ENCODE measurements around the gene FMN1. TPM values are rescaled to one million over a fixed set of nuclear protein-coding genes. Genes with fewer than 3 reads are reported as not detected.

The FMN1 gene
- total and polyA plus RNA-seq, 7 experiments from 2014 or later = 0.02 to 32.2 (median 1.0) TPM; not detected in 1

GRCh38 chr15:33043636-33044035, 150.9 kb downstream of the FMN1 start:
- Mint-ChIP-seq H3K36me3 (peaks cover 0 to 14% (median 12%) of the 10 kb centered on the region in 5 donors), H3K4me3 (no peak overlapping the region), H3K9me3 (peaks cover 3 to 24% (median 10%) of the 10 kb centered on the region in 11 donors), H3K27ac (no peak overlapping the region), H3K4me1 (peaks cover 0 to 21% (median 14%) of the 10 kb centered on the region in 7 donors), H3K27me3 (peaks cover 3 to 6% (median 6%) of the 10 kb centered on the region in 5 donors)
- ChIA-PET POLR2A (no interaction called here), CTCF (no interaction called here)
- no peak for DNase-seq
- Histone ChIP-seq H3K27me3 (ENCODE audit: control insufficient read depth in 2 of 2, insufficient read depth in 2 of 2, low read length in 2 of 2) (no peaks in the 10 kb centered on the region), H3K36me3 (ENCODE audit: control insufficient read depth in 2 of 3, insufficient read depth in 3 of 3, low read length in 3 of 3) (no peaks in the 10 kb centered on the region), H3K27ac (ENCODE audit: low read depth, low read length) (no peak overlapping the region), H3K9me3 (ENCODE audit: control insufficient read depth in 2 of 3, low read length in 3 of 3) (peaks cover 0 to 10% (median 0%) of the 10 kb centered on the region in 3 experiments), H3K4me3 (ENCODE audit: low read length) (no peak overlapping the region), H3K4me1 (ENCODE audit: control insufficient read depth in 2 of 2, insufficient read depth in 2 of 2, low read length in 2 of 2) (peaks cover 0 to 4% of the 10 kb centered on the region in 2 donors)
- ATAC-seq = no peak
- intact Hi-C loops (cut with micrococcal nuclease) = no loop called here

GRCh38 chr15:33040496-33040895, 154.0 kb downstream of the FMN1 start:
- H3K9me3 Mint-ChIP-seq = peaks cover 0 to 18% (median 9%) of the 10 kb centered on the region in 11 donors
- no peak for DNase-seq
- H3K36me3 ChIP-seq (ENCODE audit: control insufficient read depth in 2 of 3, insufficient read depth in 3 of 3, low read length in 3 of 3) = no peaks in the 10 kb centered on the region
- ChIA-PET CTCF (no interaction called here), POLR2A (no interaction called here)
- H3K4me3 Mint-ChIP-seq = no peak overlapping the region
- no peaks in the 10 kb centered on the region for H3K4me1 ChIP-seq (ENCODE audit: control insufficient read depth in 2 of 2, insufficient read depth in 2 of 2, low read length in 2 of 2)
- H3K36me3 Mint-ChIP-seq = peaks cover 0 to 10% (median 8%) of the 10 kb centered on the region in 5 donors
- peaks cover 0 to 9% (median 0%) of the 10 kb centered on the region in 7 donors for H3K4me1 Mint-ChIP-seq
- peaks cover 0 to 10% (median 0%) of the 10 kb centered on the region in 3 experiments for H3K9me3 ChIP-seq (ENCODE audit: control insufficient read depth in 2 of 3, low read length in 3 of 3)
- H3K27me3 ChIP-seq (ENCODE audit: control insufficient read depth in 2 of 2, insufficient read depth in 2 of 2, low read length in 2 of 2) = no peaks in the 10 kb centered on the region
- no peak overlapping the region for H3K27ac ChIP-seq (ENCODE audit: low read depth, low read length)
- intact Hi-C loops (cut with micrococcal nuclease) = no loop called here
- H3K27me3 Mint-ChIP-seq = peaks cover 3 to 9% (median 6%) of the 10 kb centered on the region in 5 donors
- no peak overlapping the region for H3K27ac Mint-ChIP-seq
- H3K4me3 ChIP-seq (ENCODE audit: low read length) = no peak overlapping the region
- ATAC-seq = no peak

- Mint-ChIP-seq H3K27ac (no peak overlapping the region), H3K9me3 (peaks cover 0 to 4% (median 0%) of the 10 kb centered on the region in 11 donors), H3K36me3 (peaks cover 0 to 9% (median 4%) of the 10 kb centered on the region in 5 donors), H3K4me3 (no peak overlapping the region), H3K4me1 (peaks cover 0 to 16% (median 2%) of the 10 kb centered on the region in 7 donors), H3K27me3 (peaks cover under 1 to 5% (median under 1%) of the 10 kb centered on the region in 5 donors)
- POLR2A ChIA-PET = no interaction called here
- no peaks in the 10 kb centered on the region for H3K9me3 ChIP-seq (ENCODE audit: control insufficient read depth in 2 of 3, low read length in 3 of 3)
- DNase-seq (no peak), ATAC-seq (no peak)
- intact Hi-C loops (cut with micrococcal nuclease) = no loop called here
- no peak overlapping the region for H3K4me3 ChIP-seq (ENCODE audit: low read length)
- CTCF ChIA-PET = interaction anchor here (0.6 kb wide), 1 partner anchor 95 kb away, joined by 4 read pairs; no protein-coding TSS in a partner anchor
- H3K27ac ChIP-seq (ENCODE audit: low read depth, low read length) = no peak overlapping the region
- no peaks in the 10 kb centered on the region for H3K36me3 ChIP-seq (ENCODE audit: control insufficient read depth in 2 of 3, insufficient read depth in 3 of 3, low read length in 3 of 3)
- H3K27me3 ChIP-seq (ENCODE audit: control insufficient read depth in 2 of 2, insufficient read depth in 2 of 2, low read length in 2 of 2) = no peaks in the 10 kb centered on the region
- no peaks in the 10 kb centered on the region for H3K4me1 ChIP-seq (ENCODE audit: control insufficient read depth in 2 of 2, insufficient read depth in 2 of 2, low read length in 2 of 2)
These were observed 159.9 kb downstream of the FMN1 start for GRCh38 chr15:33034588-33034987.

- Histone ChIP-seq H3K9me3 (ENCODE audit: control insufficient read depth in 2 of 3, low read length in 3 of 3) (no peaks in the 10 kb centered on the region), H3K36me3 (ENCODE audit: control insufficient read depth in 2 of 3, insufficient read depth in 3 of 3, low read length in 3 of 3) (no peaks in the 10 kb centered on the region), H3K4me3 (ENCODE audit: low read length) (no peak overlapping the region), H3K27me3 (ENCODE audit: control insufficient read depth in 2 of 2, insufficient read depth in 2 of 2, low read length in 2 of 2) (no peaks in the 10 kb centered on the region), H3K27ac (ENCODE audit: low read depth, low read length) (no peak overlapping the region), H3K4me1 (ENCODE audit: control insufficient read depth in 2 of 2, insufficient read depth in 2 of 2, low read length in 2 of 2) (no peaks in the 10 kb centered on the region)
- Mint-ChIP-seq H3K4me1 (peaks cover 0 to 35% (median 19%) of the 10 kb centered on the region in 7 donors), H3K27ac (no peak overlapping the region), H3K4me3 (no peak overlapping the region), H3K9me3 (peaks cover 0 to 4% (median 0%) of the 10 kb centered on the region in 11 donors), H3K27me3 (peaks cover 0 to 5% (median 0%) of the 10 kb centered on the region in 5 donors), H3K36me3 (peaks cover 0 to 9% (median 4%) of the 10 kb centered on the region in 5 donors)
- POLR2A ChIA-PET = no interaction called here
- ATAC-seq = no peak
- intact Hi-C loops (cut with micrococcal nuclease) = no loop called here
- CTCF ChIA-PET = no interaction called here
- DNase-seq = no peak
These were observed 162.5 kb downstream of the FMN1 start for GRCh38 chr15:33032053-33032452.

GRCh38 chr15:33031324-33031821, 163.1 kb downstream of the FMN1 start:
- Histone ChIP-seq H3K27me3 (ENCODE audit: control insufficient read depth in 2 of 2, insufficient read depth in 2 of 2, low read length in 2 of 2) (no peaks in the 10 kb centered on the region), H3K27ac (ENCODE audit: low read depth, low read length) (no peak overlapping the region), H3K36me3 (ENCODE audit: control insufficient read depth in 2 of 3, insufficient read depth in 3 of 3, low read length in 3 of 3) (no peaks in the 10 kb centered on the region), H3K4me1 (ENCODE audit: control insufficient read depth in 2 of 2, insufficient read depth in 2 of 2, low read length in 2 of 2) (no peaks in the 10 kb centered on the region), H3K4me3 (ENCODE audit: low read length) (no peak overlapping the region), H3K9me3 (ENCODE audit: control insufficient read depth in 2 of 3, low read length in 3 of 3) (no peaks in the 10 kb centered on the region)
- no peak overlapping the region for H3K4me3 Mint-ChIP-seq
- ChIA-PET POLR2A (no interaction called here), CTCF (no interaction called here)
- intact Hi-C loops (cut with micrococcal nuclease) = no loop called here
- DNase-seq = no peak
- H3K27ac Mint-ChIP-seq = peak overlapping the region in 1 of 9 donors; percentile 46
- H3K9me3 Mint-ChIP-seq = peaks cover 0 to 4% (median 0%) of the 10 kb centered on the region in 11 donors
- H3K4me1 Mint-ChIP-seq = peaks cover 0 to 41% (median 19%) of the 10 kb centered on the region in 7 donors
- H3K36me3 Mint-ChIP-seq = peaks cover 0 to 9% (median 4%) of the 10 kb centered on the region in 5 donors
- no peak for ATAC-seq
- peaks cover 0 to 5% (median 0%) of the 10 kb centered on the region in 5 donors for H3K27me3 Mint-ChIP-seq

- Histone ChIP-seq H3K9me3 (ENCODE audit: control insufficient read depth in 2 of 3, low read length in 3 of 3) (no peaks in the 10 kb centered on the region), H3K27me3 (ENCODE audit: control insufficient read depth in 2 of 2, insufficient read depth in 2 of 2, low read length in 2 of 2) (no peaks in the 10 kb centered on the region), H3K36me3 (ENCODE audit: control insufficient read depth in 2 of 3, insufficient read depth in 3 of 3, low read length in 3 of 3) (no peaks in the 10 kb centered on the region), H3K4me1 (ENCODE audit: control insufficient read depth in 2 of 2, insufficient read depth in 2 of 2, low read length in 2 of 2) (no peaks in the 10 kb centered on the region), H3K27ac (ENCODE audit: low read depth, low read length) (no peak overlapping the region), H3K4me3 (ENCODE audit: low read length) (no peak overlapping the region)
- Mint-ChIP-seq H3K4me3 (no peak overlapping the region), H3K4me1 (peaks cover 0 to 48% (median 18%) of the 10 kb centered on the region in 7 donors), H3K27me3 (peaks cover 0 to 4% (median 0%) of the 10 kb centered on the region in 5 donors), H3K9me3 (peaks cover 0 to 4% (median 0%) of the 10 kb centered on the region in 11 donors), H3K36me3 (peaks cover 0 to 9% (median 4%) of the 10 kb centered on the region in 5 donors), H3K27ac (no peak overlapping the region)
- DNase-seq (no peak), ATAC-seq (no peak)
- POLR2A ChIA-PET = no interaction called here
- CTCF ChIA-PET = no interaction called here
- intact Hi-C loops (cut with micrococcal nuclease) = no loop called here
These were observed 164.2 kb downstream of the FMN1 start for GRCh38 chr15:33030315-33030714.

- Mint-ChIP-seq H3K36me3 (peaks cover 0 to 8% (median 4%) of the 10 kb centered on the region in 5 donors), H3K27ac (peak overlapping the region in 2 of 9 donors; percentile 39 to 92), H3K27me3 (no peaks in the 10 kb centered on the region), H3K4me3 (peak overlapping the region in 3 of 10 donors; percentile 37 to 61 (median 57)), H3K9me3 (peaks cover 0 to 4% (median 0%) of the 10 kb centered on the region in 11 donors), H3K4me1 (peaks cover 0 to 44% (median 17%) of the 10 kb centered on the region in 7 donors)
- ATAC-seq (no peak), DNase-seq (no peak)
- H3K4me1 ChIP-seq (ENCODE audit: control insufficient read depth in 2 of 2, insufficient read depth in 2 of 2, low read length in 2 of 2) = no peaks in the 10 kb centered on the region
- no peaks in the 10 kb centered on the region for H3K27me3 ChIP-seq (ENCODE audit: control insufficient read depth in 2 of 2, insufficient read depth in 2 of 2, low read length in 2 of 2)
- intact Hi-C loops (cut with micrococcal nuclease) = no loop called here
- H3K27ac ChIP-seq (ENCODE audit: low read depth, low read length) = no peak overlapping the region
- H3K36me3 ChIP-seq (ENCODE audit: control insufficient read depth in 2 of 3, insufficient read depth in 3 of 3, low read length in 3 of 3) = no peaks in the 10 kb centered on the region
- ChIA-PET POLR2A (no interaction called here), CTCF (no interaction called here)
- no peaks in the 10 kb centered on the region for H3K9me3 ChIP-seq (ENCODE audit: control insufficient read depth in 2 of 3, low read length in 3 of 3)
- H3K4me3 ChIP-seq (ENCODE audit: low read length) = no peak overlapping the region
These were observed 165.3 kb downstream of the FMN1 start for GRCh38 chr15:33029109-33029652.
